Mucosa of descending colon (tissue), 3 donors: Measurements from ENCODE around the gene DUT. TPM values are rescaled to one million over a fixed set of nuclear protein-coding genes. Genes with fewer than 3 reads are reported as not detected.

Experiments
- ATAC-seq: fragments of 200-7000 bp; cut with Tn5 transposase; one replicate; pipeline ENCODE4 v1.9.1; 2020; ENCODE audit warnings: mild to moderate bottlenecking, moderate library complexity
- DNase-seq, 3 donors: peaks; one replicate each; pipeline ENCODE4 v3.0.0-alpha.2; 2020
- H3K36me3 ChIP-seq: fragments of 200-600 bp; one replicate; pipeline ENCODE4 v1.8.0; 2021; ENCODE audit warnings: low read depth, mild to moderate bottlenecking
- H3K4me1 ChIP-seq: fragments of 200-600 bp; one replicate; pipeline ENCODE4 v1.8.0; 2021; ENCODE audit warnings: low read depth, mild to moderate bottlenecking
- H3K4me3 ChIP-seq: fragments of 200-600 bp; one replicate; pipeline ENCODE4 v1.8.0; 2021; ENCODE audit warnings: mild to moderate bottlenecking
- H3K9me3 ChIP-seq: fragments of 200-600 bp; one replicate; pipeline ENCODE4 v1.8.0; 2021; ENCODE audit warnings: mild to moderate bottlenecking
- intact Hi-C, 2 donors: fragments of 100-400 bp; cut with DNase I in 1 of 2; cut with micrococcal nuclease in 1 of 2; formaldehyde crosslinking; loops; one replicate each; pipeline versions ENCODE4 v1.11.0 to v1.11.1; 2022; cut with DNase I, micrococcal nuclease
- total RNA-seq, 3 donors: library from RNA; stranded (reverse); fragmentation: NEBNext Ultra II Directional in 2 of 3; extraction: Animal tissue kit (Norgen Biotek cat#: 25700) in 2 of 3; gene quantifications; one replicate each; pipeline versions ENCODE4 v1.2.1 to v1.2.4, GENCODE V29; 2021 to 2023
- TF ChIP-seq, protein P1 (sequence below): fragments of 200-600 bp; IDR thresholded peaks from one replicate; pipeline ENCODE4 v1.8.0; 2022; ENCODE audit warnings: antibody characterized with exemption, mild to moderate bottlenecking
- donor health status: DM: no; HTN: no; CAD: no; lungs with moderate emphysema.
- donor health status: DM: no; HTN: no; CAD: no.
- donor health status: DM: no; HTN: yes; CAD: no.

The DUT gene
- total RNA-seq, 3 donors from 2014 or later: 46.3 to 81.6 (median 69.4) TPM

DNA sequence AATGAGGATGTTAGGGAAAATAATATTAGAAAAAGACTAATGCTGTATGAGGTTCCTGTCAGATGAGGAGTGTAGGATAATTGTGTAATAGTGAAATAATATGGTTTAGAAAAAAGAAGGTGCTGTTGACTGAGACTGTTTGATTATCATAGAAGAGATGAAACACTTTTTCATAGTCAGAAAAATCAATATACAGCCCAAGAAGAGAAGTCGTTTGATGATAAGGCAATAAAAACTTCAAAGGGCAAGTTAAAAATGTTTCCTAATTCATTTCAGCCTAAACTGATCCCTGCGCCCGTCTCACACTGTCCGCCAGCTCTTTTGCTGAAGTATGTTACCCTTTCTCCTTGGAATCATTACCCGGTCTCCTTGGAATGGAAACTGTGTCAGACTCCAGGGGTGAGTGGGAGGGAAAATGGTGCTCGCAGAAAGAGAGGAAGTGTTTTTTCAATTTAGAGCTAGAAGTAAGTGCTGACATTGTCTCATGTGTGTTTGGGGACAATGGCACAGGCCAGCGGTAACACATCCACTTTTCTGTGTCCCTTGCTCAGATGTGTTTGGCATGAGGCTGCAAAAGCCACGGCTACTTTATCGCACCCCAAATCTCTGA, 23.6 kb downstream of the DUT start:
- no peaks in the 10 kb centered on the region for H3K36me3 ChIP-seq
- ATAC-seq (peak; percentile 22), DNase-seq (no peak)
- intact Hi-C loops: no loop called here
- TF ChIP-seq, protein P1, sequence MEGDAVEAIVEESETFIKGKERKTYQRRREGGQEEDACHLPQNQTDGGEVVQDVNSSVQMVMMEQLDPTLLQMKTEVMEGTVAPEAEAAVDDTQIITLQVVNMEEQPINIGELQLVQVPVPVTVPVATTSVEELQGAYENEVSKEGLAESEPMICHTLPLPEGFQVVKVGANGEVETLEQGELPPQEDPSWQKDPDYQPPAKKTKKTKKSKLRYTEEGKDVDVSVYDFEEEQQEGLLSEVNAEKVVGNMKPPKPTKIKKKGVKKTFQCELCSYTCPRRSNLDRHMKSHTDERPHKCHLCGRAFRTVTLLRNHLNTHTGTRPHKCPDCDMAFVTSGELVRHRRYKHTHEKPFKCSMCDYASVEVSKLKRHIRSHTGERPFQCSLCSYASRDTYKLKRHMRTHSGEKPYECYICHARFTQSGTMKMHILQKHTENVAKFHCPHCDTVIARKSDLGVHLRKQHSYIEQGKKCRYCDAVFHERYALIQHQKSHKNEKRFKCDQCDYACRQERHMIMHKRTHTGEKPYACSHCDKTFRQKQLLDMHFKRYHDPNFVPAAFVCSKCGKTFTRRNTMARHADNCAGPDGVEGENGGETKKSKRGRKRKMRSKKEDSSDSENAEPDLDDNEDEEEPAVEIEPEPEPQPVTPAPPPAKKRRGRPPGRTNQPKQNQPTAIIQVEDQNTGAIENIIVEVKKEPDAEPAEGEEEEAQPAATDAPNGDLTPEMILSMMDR: no peak
- H3K9me3 ChIP-seq: no peaks in the 10 kb centered on the region
- no peaks in the 10 kb centered on the region for H3K4me1 ChIP-seq
- H3K4me3 ChIP-seq: no peak overlapping the region

DNA sequence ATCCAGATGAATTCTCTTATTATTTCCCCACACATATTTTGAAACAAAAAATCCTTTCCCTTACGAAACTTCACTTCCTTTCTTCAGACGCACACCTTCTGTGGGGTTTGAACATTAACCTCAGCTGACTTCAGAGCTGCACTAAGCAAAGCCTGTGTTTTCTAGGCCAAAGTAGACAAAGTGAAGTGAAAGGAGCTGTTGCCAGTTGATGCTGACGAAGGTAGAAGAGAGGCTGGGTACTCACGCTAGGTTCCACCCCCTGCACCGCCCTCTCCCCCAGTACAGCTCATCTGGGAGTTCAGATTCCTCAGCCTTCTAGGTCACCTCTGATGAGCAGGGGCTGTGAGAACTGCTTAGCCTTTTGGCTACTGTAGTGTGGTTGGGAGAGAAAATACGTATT, 24.1 kb downstream of the DUT start:
- Histone ChIP-seq H3K4me1 (no peaks in the 10 kb centered on the region), H3K4me3 (no peak overlapping the region), H3K36me3 (no peaks in the 10 kb centered on the region), H3K9me3 (no peaks in the 10 kb centered on the region)
- DNase-seq: no peak
- intact Hi-C loops: no loop called here
- ATAC-seq: peak; percentile 78
- TF ChIP-seq, protein P1: no peak

DNA sequence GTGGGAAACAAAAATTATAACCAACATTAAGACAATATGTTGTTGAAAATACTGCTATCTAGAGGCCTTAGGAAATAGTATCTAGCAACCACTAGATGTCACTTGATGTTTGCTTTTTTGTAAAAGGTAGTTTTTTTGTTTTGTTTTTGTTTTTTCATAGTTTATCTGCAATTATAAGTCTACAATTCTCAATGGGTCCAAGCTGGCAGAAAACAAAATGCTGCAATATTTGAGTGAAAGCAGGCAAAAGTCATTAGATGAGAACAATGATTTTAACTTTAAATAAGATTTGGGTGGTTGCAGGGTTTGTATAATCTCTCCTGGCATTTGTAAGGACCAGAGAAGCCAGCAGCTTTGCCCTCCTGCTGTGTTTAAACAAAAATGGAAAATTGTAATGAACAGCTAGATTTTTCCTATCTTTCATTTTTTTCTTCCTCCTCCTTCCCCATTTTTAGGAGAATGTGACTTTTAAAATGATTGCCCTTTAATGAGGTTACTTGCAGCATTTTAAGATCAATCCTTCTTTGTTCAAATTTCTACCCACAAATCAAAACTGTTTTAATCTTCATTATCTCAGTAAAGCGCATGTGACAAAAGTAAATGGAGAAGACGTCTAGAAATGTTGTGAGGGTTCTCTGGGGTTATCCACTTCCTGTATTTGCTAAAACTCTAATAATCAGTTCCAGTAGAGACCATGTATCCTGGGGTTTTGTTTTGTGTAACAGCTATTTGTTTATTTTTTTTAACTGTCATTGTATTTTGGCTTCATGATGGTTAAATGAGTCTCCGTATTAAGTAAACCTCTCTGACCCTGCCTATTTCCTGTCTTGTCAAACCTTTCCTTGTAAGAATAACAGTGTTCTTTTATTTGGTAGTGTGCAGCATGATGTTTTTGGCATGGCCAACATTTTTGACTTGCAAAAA, 27.3 kb downstream of the DUT start:
- Histone ChIP-seq H3K4me3 (no peak overlapping the region), H3K9me3 (no peaks in the 10 kb centered on the region), H3K36me3 (no peaks in the 10 kb centered on the region), H3K4me1 (no peaks in the 10 kb centered on the region)
- intact Hi-C loops: no loop called here
- DNase-seq (no peak), ATAC-seq (no peak)
- TF ChIP-seq, protein P1: no peak

DNA sequence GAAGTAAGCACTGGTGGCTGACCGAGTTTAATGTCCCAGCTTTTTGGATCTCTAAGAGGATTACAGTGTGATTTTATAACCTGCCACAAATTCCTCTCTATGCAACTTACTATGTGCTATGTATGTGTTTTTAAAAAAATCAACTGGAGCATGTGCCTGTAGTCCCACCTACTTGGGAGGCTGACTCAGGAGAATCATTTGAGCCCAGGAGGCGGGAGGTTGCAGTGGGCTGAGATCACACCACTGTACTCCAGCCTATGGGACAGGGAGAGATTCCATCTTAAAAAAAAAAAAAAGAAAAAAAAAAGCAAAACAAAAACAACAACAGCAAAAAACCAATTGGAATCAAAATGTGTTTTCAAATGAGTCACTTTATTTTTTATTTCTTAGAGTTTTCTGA, 29.6 kb downstream of the DUT start:
- no peaks in the 10 kb centered on the region for H3K36me3 ChIP-seq
- intact Hi-C loops: no loop called here

DNA sequence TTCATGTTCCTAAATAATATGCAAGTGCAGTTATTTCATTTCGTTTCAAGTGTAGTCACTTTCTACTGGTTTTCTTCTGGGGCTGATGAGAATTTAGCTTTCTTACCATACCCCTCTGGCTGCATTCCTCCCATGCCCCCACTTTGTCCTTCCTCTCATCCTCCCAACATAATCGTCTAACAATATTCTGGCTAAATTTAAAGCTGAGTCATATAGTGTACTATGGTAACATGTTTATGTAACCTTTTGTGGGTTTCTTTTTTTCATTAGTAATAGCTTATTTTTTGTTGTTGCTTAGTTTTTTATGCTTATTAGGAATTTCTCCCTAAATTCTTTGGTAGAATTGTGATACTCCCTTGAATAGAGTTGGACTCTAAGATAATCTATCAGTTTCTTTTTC, 30.5 kb downstream of the DUT start:
- DNase-seq (no peak), ATAC-seq (no peak)
- no peaks in the 10 kb centered on the region for H3K9me3 ChIP-seq
- H3K4me3 ChIP-seq: no peak overlapping the region
- intact Hi-C loops: no loop called here
- no peaks in the 10 kb centered on the region for H3K4me1 ChIP-seq
- no peaks in the 10 kb centered on the region for H3K36me3 ChIP-seq
- TF ChIP-seq, protein P1: no peak

More for the DNA sequence above, 29.6 kb downstream of the DUT start:
- Histone ChIP-seq H3K4me1 (no peaks in the 10 kb centered on the region), H3K4me3 (no peak overlapping the region), H3K9me3 (no peaks in the 10 kb centered on the region)
- no peak for ATAC-seq
- DNase-seq: no peak
- TF ChIP-seq, protein P1: no peak
